Epithelial cell of esophagus (primary cell): ENCODE measurements around the gene PLEKHA7.

Source experiments
- DNase-seq: peaks from one replicate; pipeline ENCODE4 v3.0.0; 2010; ENCODE audit warnings: low read depth
- H3K4me3 ChIP-seq: 2 replicates; pipeline ENCODE4 v1.5.1; 2011; ENCODE audit warnings: mild to moderate bottlenecking, low read length, control low read depth
- TF ChIP-seq, protein P1 (sequence below): IDR thresholded peaks from 2 replicates; pipeline ENCODE4 v1.5.1; 2011; ENCODE audit warnings: low read depth, mild to moderate bottlenecking, low read length, control low read depth, inconsistent platforms; ENCODE audit not compliant: insufficient read depth; ENCODE audit errors: missing control alignments

The PLEKHA7 gene

DNA sequence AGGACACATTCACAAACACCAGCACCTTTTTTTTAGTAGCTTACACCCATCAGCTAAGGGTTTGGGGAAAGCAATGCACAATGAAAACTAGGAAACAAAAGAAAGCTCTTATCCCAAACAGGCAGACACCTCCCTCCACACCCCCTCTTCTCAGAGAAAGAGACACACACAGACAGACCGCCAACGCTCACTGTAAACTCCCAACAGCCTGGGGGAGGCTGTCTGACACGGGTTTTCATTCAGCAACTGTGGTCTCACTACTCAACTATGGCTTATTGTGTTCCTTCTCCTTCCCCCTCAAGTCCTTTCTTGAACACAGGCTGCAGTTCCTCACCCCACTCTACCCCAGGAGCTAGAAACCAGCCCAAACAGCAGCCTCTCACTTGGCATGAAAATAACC lies 152.4 kb downstream of the PLEKHA7 start:
- TF ChIP-seq, protein P1, sequence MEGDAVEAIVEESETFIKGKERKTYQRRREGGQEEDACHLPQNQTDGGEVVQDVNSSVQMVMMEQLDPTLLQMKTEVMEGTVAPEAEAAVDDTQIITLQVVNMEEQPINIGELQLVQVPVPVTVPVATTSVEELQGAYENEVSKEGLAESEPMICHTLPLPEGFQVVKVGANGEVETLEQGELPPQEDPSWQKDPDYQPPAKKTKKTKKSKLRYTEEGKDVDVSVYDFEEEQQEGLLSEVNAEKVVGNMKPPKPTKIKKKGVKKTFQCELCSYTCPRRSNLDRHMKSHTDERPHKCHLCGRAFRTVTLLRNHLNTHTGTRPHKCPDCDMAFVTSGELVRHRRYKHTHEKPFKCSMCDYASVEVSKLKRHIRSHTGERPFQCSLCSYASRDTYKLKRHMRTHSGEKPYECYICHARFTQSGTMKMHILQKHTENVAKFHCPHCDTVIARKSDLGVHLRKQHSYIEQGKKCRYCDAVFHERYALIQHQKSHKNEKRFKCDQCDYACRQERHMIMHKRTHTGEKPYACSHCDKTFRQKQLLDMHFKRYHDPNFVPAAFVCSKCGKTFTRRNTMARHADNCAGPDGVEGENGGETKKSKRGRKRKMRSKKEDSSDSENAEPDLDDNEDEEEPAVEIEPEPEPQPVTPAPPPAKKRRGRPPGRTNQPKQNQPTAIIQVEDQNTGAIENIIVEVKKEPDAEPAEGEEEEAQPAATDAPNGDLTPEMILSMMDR = no peak
- H3K4me3 ChIP-seq = no peak overlapping the region
- DNase-seq = no peak

DNA sequence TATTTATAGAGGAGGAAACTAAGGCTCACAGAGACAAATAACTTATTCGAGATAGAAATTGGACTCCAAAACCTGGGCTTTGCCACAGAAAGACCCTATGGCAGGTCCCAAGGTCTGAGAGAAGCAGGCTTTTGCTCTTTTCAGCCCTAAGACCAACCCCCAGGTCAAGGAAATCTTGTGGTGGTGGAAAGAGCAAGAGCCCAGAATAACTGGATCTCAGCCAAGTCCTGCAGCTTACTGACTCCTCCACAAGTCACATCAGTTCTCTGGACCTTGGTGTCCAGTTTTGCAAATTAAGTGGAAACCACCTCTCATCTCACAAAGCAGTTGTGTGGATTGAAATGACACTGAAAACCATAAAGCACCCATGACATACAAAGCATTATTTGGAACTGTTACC lies 153.6 kb downstream of the PLEKHA7 start:
- no peak for DNase-seq
- TF ChIP-seq, protein P1 = no peak
- H3K4me3 ChIP-seq = no peak overlapping the region

DNA sequence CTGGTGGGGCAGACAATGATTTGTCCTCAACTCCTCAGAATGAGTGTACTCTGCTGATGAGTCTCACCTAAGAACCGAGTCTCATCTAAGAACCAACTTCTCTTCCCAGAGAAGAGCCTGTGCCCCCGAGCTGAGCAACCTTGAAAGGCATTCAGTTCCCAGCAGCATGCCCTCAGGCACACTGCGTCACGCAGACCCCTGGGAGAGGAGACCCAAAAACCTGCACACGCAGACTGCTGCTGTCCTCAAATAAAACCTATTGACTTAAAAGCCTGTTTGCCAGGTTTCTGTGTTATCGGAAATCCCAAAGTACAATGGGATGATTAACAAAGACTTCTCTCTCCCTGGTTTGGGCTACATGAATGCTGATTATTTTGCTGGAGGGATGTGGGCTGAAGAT lies 154.6 kb downstream of the PLEKHA7 start:
- peak; percentile 37 for DNase-seq
- TF ChIP-seq, protein P1 = no peak
- H3K4me3 ChIP-seq = no peak overlapping the region

DNA sequence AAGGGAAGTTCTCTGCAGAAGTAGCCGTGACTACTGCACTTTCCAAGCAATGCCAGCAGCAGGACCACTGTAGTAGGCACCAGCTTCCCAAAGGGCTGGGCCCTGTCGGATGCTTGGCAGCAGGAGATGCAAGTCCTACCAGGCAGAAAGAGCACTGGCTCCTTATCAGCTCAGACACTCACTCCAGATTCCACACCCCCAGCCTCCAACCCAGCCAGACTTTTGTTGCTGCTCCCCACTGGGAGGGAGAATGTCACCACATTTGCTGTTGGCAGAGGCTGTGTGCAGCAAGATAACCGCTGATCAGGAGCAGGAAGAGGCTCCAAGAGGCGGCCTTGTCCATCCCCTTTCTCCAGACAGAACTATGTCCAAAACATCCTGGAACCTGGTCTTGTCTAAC lies 157.0 kb downstream of the PLEKHA7 start:
- DNase-seq = no peak
- TF ChIP-seq, protein P1 = no peak
- no peak overlapping the region for H3K4me3 ChIP-seq

DNA sequence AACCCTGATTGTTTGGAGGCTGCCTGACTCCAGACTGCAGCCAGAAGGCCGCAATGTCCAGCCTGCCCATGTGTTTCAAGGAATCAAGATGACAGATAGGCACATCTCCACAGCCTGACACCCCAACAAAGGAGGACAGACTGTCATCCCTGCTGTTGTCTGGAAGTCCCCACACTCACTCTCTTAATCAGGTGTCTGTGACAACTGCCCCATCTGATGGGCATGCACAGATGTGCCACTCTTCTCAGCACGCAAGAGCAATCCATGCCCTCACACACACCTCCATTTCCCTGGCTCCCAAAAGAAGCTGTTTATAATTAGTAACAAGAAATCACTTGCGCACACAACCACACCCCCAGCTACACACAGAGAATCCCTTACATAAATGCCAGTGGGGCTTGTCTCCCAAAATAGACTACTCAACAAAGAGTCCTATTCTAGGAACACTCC lies 158.2 kb downstream of the PLEKHA7 start:
- no peak overlapping the region for H3K4me3 ChIP-seq
- TF ChIP-seq, protein P1 = no peak
- no peak for DNase-seq

DNA sequence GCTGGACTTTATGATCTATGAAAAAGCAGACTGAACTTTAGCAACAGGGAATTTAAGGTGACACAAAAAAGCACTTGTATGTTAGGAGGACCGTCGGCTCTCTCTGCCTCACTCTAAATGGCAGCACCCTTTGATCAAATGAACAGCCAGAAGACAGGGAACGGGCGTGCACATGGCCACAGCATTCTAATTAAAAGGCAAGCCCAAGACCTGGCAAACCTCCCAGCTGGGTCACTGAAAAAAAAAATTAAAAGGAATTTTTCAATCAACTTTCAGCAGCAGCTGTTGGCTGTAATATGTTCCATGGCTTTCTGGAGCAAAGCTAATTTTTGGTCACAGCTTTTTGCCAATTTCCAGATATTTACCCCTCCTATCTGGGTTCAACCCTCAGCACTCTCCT lies 159.2 kb downstream of the PLEKHA7 start:
- DNase-seq = no peak
- no peak overlapping the region for H3K4me3 ChIP-seq
- TF ChIP-seq, protein P1 = no peak

DNA sequence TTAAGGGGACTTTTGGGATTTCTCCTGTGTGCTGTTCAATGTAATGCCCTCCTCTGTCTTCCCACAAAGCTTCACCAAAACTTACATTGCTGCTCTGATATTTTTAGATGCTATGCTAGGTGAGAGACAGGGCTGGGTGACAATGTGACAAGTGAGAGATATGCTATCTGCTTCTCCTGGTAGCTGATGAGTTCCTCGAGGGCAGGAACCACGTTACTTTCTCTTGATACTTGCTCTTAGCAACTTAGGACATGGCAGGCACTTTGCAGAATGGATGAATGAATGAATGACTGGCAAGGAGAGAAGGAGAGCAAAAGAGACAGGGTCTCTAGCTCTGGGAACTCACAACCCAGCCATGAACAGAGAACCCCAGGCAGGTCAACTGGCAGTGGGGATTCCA lies 160.4 kb downstream of the PLEKHA7 start:
- no peak for DNase-seq
- no peak overlapping the region for H3K4me3 ChIP-seq
- TF ChIP-seq, protein P1 = no peak
